Measurements from ENCODE around the gene SNURF.

DNA sequence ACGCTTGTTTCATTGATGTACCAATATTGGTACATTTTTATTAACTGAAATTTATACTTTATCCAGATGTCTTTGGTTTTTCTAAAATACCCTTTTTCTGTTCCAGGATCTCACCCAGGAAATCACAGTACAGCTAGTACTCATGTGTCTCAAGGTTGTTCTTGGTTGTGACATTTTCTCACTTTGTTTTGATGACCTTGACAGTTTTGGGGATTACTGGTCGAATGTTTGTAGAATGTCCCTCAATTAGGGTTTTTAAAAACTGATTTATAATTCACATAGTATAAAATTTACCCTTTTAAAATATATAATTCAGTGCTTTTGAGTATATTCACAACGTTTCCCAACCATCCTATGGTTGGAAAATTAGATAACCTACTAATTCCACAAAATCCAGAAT lies 6.3 kb upstream of the SNURF start:
- TF ChIP-seq, protein P1, sequence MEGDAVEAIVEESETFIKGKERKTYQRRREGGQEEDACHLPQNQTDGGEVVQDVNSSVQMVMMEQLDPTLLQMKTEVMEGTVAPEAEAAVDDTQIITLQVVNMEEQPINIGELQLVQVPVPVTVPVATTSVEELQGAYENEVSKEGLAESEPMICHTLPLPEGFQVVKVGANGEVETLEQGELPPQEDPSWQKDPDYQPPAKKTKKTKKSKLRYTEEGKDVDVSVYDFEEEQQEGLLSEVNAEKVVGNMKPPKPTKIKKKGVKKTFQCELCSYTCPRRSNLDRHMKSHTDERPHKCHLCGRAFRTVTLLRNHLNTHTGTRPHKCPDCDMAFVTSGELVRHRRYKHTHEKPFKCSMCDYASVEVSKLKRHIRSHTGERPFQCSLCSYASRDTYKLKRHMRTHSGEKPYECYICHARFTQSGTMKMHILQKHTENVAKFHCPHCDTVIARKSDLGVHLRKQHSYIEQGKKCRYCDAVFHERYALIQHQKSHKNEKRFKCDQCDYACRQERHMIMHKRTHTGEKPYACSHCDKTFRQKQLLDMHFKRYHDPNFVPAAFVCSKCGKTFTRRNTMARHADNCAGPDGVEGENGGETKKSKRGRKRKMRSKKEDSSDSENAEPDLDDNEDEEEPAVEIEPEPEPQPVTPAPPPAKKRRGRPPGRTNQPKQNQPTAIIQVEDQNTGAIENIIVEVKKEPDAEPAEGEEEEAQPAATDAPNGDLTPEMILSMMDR (IDR thresholded peaks at IDR 0.05; ENCODE audit: low read length): no peak
- no peak for TF ChIP-seq EZH2phosphoT487 (IDR thresholded peaks at IDR 0.05; ENCODE audit: low read length)

Measured in MM.1S (cell line).